ENCODE results near the gene NCKAP5. TPM values are rescaled to one million over a fixed set of nuclear protein-coding genes. Genes with fewer than 3 reads are reported as not detected.

Gene NCKAP5
- total RNA-seq, 1 experiment from 2014 or later, result not detected

- DNase-seq, result no peak
- Histone ChIP-seq H3K4me3 (no peak overlapping the region), H3K4me1 (replicated peaks; ENCODE audit: insufficient read depth) (no peaks in the 10 kb centered on the region), H4K20me1 (ENCODE audit: insufficient read depth) (no peaks in the 10 kb centered on the region; the same call in 1 of the 2 replicates), H3K79me2 (ENCODE audit: low read depth) (no peaks in the 10 kb centered on the region), H3K9me3 (ENCODE audit: insufficient read depth, low read depth) (no peaks in the 10 kb centered on the region), H3K36me3 (ENCODE audit: low read depth) (no peaks in the 10 kb centered on the region), H3K4me2 (no peak overlapping the region), H3K27me3 (ENCODE audit: insufficient read depth, low read depth) (peaks cover 15% of the 10 kb centered on the region; the same call in 1 of the 2 replicates), H3K9me2 (ENCODE audit: insufficient read depth) (no peaks in the 10 kb centered on the region; the same call in 1 of the 2 replicates), H3K27ac (no peak overlapping the region), H3F3A (ENCODE audit: insufficient read depth, low read depth) (no peaks in the 10 kb centered on the region), H2AFZ (no peak overlapping the region)
- ChIA-PET POLR2A (ENCODE audit: unreplicated experiment) (no interaction called here), CTCF (no interaction called here)
- intact Hi-C loops (cut with micrococcal nuclease; ENCODE audit: unreplicated experiment), result no loop called here
- BruUV-seq (replicated peaks), result no TSS peak
- TF ChIP-seq CTCF (conservative IDR thresholded peaks at IDR 0.05) (no peak), EZH2 (IDR thresholded peaks at IDR 0.05; ENCODE audit: low read depth) (no peak)
These were observed 543.3 kb downstream of the NCKAP5 start for GRCh38 chr2:133025004-133025403.

- H3K9me3 ChIP-seq (ENCODE audit: insufficient read depth, low read depth), result no peaks in the 10 kb centered on the region
- H4K20me1 ChIP-seq (ENCODE audit: insufficient read depth), result no peaks in the 10 kb centered on the region; the same call in 1 of the 2 replicates
- H2AFZ ChIP-seq, result no peak overlapping the region
- H3K9me2 ChIP-seq (ENCODE audit: insufficient read depth), result no peaks in the 10 kb centered on the region
- H3K36me3 ChIP-seq (ENCODE audit: low read depth), result no peaks in the 10 kb centered on the region
- no peaks in the 10 kb centered on the region for H3K4me1 ChIP-seq (replicated peaks; ENCODE audit: insufficient read depth)
- no peak overlapping the region for H3K4me2 ChIP-seq
- H3F3A ChIP-seq (ENCODE audit: insufficient read depth, low read depth), result no peaks in the 10 kb centered on the region
- no peak overlapping the region for H3K4me3 ChIP-seq
- no peak for DNase-seq
- TF ChIP-seq EZH2 (IDR thresholded peaks at IDR 0.05; ENCODE audit: low read depth) (no peak), CTCF (conservative IDR thresholded peaks at IDR 0.05) (no peak)
- intact Hi-C loops (cut with micrococcal nuclease; ENCODE audit: unreplicated experiment), result no loop called here
- BruUV-seq (replicated peaks), result no TSS peak
- H3K79me2 ChIP-seq (ENCODE audit: low read depth), result no peaks in the 10 kb centered on the region
- H3K27me3 ChIP-seq (ENCODE audit: insufficient read depth, low read depth), result peaks cover 7% of the 10 kb centered on the region; the same call in 1 of the 2 replicates
- H3K27ac ChIP-seq, result no peak overlapping the region
- ChIA-PET POLR2A (ENCODE audit: unreplicated experiment) (no interaction called here), CTCF (no interaction called here)
These were observed 555.2 kb downstream of the NCKAP5 start for GRCh38 chr2:133012847-133013734.

GRCh38 chr2:133004623-133005022 lies 563.6 kb downstream of the NCKAP5 start:
- no TSS peak for BruUV-seq (replicated peaks)
- H3K27me3 ChIP-seq (ENCODE audit: insufficient read depth, low read depth), result no peaks in the 10 kb centered on the region
- ChIA-PET POLR2A (ENCODE audit: unreplicated experiment) (no interaction called here), CTCF (no interaction called here)
- no peak overlapping the region for H2AFZ ChIP-seq
- no peaks in the 10 kb centered on the region for H3F3A ChIP-seq (ENCODE audit: insufficient read depth, low read depth)
- no peak for DNase-seq
- H3K4me1 ChIP-seq (replicated peaks; ENCODE audit: insufficient read depth), result no peaks in the 10 kb centered on the region
- H4K20me1 ChIP-seq (ENCODE audit: insufficient read depth), result no peaks in the 10 kb centered on the region
- no peaks in the 10 kb centered on the region for H3K9me2 ChIP-seq (ENCODE audit: insufficient read depth)
- no peaks in the 10 kb centered on the region for H3K79me2 ChIP-seq (ENCODE audit: low read depth)
- no peaks in the 10 kb centered on the region for H3K36me3 ChIP-seq (ENCODE audit: low read depth)
- no peak overlapping the region for H3K4me3 ChIP-seq
- no peak overlapping the region for H3K4me2 ChIP-seq
- intact Hi-C loops (cut with micrococcal nuclease; ENCODE audit: unreplicated experiment), result no loop called here
- TF ChIP-seq CTCF (conservative IDR thresholded peaks at IDR 0.05) (no peak), EZH2 (IDR thresholded peaks at IDR 0.05; ENCODE audit: low read depth) (no peak)
- no peaks in the 10 kb centered on the region for H3K9me3 ChIP-seq (ENCODE audit: insufficient read depth, low read depth)
- H3K27ac ChIP-seq, result no peak overlapping the region
